ENCODE results near the gene TUBA4B.

GRCh38 chr2:219223831-219224610, 29.0 kb upstream of the TUBA4B start:
- TF ChIP-seq CTCF (IDR thresholded peaks at IDR 0.05), result no peak
- TF ChIP-seq POLR2A (IDR thresholded peaks at IDR 0.05), result no peak

Data from tibial nerve (tissue), 3 donors.